H1 (cell line): ENCODE measurements around the gene BRME1. TPM values are rescaled to one million over a fixed set of nuclear protein-coding genes. Genes with fewer than 3 reads are reported as not detected.

Experiments
- CREB1 ChIP-seq: IDR thresholded peaks from 2 replicates; pipeline ENCODE4 v1.6.1; 2012; ENCODE audit warnings: inconsistent platforms
- polyA plus RNA-seq, 7 experiments: library from polyadenylated mRNA; depleted of rRNA in 3 of 7; stranded (reverse) in 5 of 7; unstranded in 2 of 7; fragments of >200 nt in 5 of 7; fragments of 200-250 nt in 2 of 7; gene quantifications; 1 replicate in 5 of 7; 2 replicates in 1 of 7; 4 replicates in 1 of 7; pipeline versions ENCODE4 v1.2.1 to v1.2.3, GENCODE V29; 2011 to 2013; ENCODE audit warnings: missing spikeins in 2 of 7, mixed read lengths in 2 of 7
- total RNA-seq: library from RNA; stranded (reverse); fragmentation: NEBNext Ultra II Directional; extraction: Animal tissue kit (Norgen Biotek cat#: 25700); gene quantifications from 2 replicates; pipeline ENCODE4 v1.2.1, GENCODE V29; 2021
- TF ChIP-seq, protein P1 (sequence below): fragments of 300-600 bp; sonication (generic); IDR thresholded peaks from 2 replicates; pipeline ENCODE4 v1.7.1; 2012; ENCODE audit warnings: low read length, moderate library complexity, mild to moderate bottlenecking, inconsistent platforms; ENCODE audit not compliant: insufficient replicate concordance
- TF ChIP-seq, protein P2 (sequence below): IDR thresholded peaks from 2 replicates; pipeline ENCODE4 v1.6.1; 2011; ENCODE audit warnings: low read length, improper control_type of control experiment

The BRME1 gene
- total and polyA plus RNA-seq, 2 of the 8 experiments (the other 6 are each of a cell fraction or from before 2014, with no cell fraction given), result 4.6 to 4.7 TPM

DNA sequence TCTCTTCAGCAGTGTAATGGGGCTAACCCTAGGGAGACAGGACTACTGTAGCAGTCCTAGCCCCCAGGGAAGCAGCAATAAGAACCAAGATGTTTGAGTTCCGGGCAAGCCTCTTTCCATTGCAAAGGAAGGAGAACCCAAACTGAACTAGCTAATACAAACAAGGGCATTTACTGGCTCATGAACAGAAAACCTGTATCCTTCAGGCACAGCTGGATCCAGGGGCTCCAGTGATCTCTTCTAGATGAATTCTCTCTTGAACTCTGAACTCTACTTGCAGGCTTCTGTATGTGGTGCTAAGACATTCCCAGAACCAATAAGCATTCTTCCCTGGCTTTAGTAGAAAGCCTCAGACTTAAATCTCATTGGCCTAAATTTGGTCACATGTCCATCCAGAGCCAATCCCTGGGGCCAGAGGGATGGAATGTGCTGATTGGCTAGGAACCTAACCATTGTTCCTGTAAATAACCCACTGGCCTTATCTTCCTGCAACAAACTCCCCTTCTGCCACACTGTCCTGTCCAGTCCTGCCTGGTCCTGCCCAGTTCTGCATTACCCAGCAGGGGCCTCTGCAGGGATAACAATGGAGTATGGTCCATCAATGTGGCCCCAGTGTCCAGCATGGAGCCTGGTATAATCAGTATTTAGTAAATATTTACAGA, 36.2 kb upstream of the BRME1 start (continued):
- TF ChIP-seq, protein P1, sequence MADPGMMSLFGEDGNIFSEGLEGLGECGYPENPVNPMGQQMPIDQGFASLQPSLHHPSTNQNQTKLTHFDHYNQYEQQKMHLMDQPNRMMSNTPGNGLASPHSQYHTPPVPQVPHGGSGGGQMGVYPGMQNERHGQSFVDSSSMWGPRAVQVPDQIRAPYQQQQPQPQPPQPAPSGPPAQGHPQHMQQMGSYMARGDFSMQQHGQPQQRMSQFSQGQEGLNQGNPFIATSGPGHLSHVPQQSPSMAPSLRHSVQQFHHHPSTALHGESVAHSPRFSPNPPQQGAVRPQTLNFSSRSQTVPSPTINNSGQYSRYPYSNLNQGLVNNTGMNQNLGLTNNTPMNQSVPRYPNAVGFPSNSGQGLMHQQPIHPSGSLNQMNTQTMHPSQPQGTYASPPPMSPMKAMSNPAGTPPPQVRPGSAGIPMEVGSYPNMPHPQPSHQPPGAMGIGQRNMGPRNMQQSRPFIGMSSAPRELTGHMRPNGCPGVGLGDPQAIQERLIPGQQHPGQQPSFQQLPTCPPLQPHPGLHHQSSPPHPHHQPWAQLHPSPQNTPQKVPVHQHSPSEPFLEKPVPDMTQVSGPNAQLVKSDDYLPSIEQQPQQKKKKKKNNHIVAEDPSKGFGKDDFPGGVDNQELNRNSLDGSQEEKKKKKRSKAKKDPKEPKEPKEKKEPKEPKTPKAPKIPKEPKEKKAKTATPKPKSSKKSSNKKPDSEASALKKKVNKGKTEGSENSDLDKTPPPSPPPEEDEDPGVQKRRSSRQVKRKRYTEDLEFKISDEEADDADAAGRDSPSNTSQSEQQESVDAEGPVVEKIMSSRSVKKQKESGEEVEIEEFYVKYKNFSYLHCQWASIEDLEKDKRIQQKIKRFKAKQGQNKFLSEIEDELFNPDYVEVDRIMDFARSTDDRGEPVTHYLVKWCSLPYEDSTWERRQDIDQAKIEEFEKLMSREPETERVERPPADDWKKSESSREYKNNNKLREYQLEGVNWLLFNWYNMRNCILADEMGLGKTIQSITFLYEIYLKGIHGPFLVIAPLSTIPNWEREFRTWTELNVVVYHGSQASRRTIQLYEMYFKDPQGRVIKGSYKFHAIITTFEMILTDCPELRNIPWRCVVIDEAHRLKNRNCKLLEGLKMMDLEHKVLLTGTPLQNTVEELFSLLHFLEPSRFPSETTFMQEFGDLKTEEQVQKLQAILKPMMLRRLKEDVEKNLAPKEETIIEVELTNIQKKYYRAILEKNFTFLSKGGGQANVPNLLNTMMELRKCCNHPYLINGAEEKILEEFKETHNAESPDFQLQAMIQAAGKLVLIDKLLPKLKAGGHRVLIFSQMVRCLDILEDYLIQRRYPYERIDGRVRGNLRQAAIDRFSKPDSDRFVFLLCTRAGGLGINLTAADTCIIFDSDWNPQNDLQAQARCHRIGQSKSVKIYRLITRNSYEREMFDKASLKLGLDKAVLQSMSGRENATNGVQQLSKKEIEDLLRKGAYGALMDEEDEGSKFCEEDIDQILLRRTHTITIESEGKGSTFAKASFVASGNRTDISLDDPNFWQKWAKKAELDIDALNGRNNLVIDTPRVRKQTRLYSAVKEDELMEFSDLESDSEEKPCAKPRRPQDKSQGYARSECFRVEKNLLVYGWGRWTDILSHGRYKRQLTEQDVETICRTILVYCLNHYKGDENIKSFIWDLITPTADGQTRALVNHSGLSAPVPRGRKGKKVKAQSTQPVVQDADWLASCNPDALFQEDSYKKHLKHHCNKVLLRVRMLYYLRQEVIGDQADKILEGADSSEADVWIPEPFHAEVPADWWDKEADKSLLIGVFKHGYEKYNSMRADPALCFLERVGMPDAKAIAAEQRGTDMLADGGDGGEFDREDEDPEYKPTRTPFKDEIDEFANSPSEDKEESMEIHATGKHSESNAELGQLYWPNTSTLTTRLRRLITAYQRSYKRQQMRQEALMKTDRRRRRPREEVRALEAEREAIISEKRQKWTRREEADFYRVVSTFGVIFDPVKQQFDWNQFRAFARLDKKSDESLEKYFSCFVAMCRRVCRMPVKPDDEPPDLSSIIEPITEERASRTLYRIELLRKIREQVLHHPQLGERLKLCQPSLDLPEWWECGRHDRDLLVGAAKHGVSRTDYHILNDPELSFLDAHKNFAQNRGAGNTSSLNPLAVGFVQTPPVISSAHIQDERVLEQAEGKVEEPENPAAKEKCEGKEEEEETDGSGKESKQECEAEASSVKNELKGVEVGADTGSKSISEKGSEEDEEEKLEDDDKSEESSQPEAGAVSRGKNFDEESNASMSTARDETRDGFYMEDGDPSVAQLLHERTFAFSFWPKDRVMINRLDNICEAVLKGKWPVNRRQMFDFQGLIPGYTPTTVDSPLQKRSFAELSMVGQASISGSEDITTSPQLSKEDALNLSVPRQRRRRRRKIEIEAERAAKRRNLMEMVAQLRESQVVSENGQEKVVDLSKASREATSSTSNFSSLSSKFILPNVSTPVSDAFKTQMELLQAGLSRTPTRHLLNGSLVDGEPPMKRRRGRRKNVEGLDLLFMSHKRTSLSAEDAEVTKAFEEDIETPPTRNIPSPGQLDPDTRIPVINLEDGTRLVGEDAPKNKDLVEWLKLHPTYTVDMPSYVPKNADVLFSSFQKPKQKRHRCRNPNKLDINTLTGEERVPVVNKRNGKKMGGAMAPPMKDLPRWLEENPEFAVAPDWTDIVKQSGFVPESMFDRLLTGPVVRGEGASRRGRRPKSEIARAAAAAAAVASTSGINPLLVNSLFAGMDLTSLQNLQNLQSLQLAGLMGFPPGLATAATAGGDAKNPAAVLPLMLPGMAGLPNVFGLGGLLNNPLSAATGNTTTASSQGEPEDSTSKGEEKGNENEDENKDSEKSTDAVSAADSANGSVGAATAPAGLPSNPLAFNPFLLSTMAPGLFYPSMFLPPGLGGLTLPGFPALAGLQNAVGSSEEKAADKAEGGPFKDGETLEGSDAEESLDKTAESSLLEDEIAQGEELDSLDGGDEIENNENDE, result no peak
- TF ChIP-seq, protein P2, sequence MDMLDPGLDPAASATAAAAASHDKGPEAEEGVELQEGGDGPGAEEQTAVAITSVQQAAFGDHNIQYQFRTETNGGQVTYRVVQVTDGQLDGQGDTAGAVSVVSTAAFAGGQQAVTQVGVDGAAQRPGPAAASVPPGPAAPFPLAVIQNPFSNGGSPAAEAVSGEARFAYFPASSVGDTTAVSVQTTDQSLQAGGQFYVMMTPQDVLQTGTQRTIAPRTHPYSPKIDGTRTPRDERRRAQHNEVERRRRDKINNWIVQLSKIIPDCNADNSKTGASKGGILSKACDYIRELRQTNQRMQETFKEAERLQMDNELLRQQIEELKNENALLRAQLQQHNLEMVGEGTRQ, result peak; percentile 32; the same call in 1 of the 2 replicates
- no peak for TF ChIP-seq CREB1
- TF ChIP-seq, all 59 proteins: peak for 1
